ENCODE measurements around the gene KRTAP10-8. TPM values are rescaled to one million over a fixed set of nuclear protein-coding genes. Genes with fewer than 3 reads are reported as not detected.

KRTAP10-8 gene
- polyA plus RNA-seq, 1 experiment = not detected

DNA sequence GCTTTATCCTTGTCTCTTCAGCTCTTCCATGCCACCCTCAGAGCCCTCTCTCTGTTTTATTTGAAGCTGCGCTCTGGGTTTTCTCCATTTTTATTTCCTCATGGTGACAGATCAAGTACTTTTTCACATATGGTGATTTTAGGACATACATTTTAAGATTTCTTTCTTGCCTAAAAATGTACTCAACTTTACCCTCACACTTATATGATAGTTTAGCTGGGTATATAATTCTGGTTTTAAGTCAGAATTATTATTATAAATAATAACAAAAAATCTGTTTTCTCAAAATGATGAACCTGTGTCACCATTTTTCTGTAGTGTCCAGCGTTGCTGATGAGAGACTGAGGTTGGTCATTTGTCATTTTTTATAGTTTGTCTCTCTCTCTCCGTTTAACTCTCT is 30.7 kb upstream of the KRTAP10-8 start:
- POLR2A ChIA-PET = no interaction called here
- no peaks in the 10 kb centered on the region for H3K36me3 ChIP-seq (ENCODE audit: control insufficient read depth, insufficient read depth, low read length)
- no peak overlapping the region for H3K4me3 ChIP-seq (ENCODE audit: low read depth, low read length)
- H3K27me3 ChIP-seq (ENCODE audit: control insufficient read depth, insufficient read depth, low read length) = no peaks in the 10 kb centered on the region
- no peak for TF ChIP-seq CTCF (IDR thresholded peaks at IDR 0.05; ENCODE audit: insufficient read depth, low read depth, low read length)
- CTCF ChIA-PET = no interaction called here
- no peak for DNase-seq (ENCODE audit: low read depth)

- POLR2A ChIA-PET = no interaction called here
- TF ChIP-seq CTCF (IDR thresholded peaks at IDR 0.05; ENCODE audit: insufficient read depth, low read depth, low read length) = no peak
- CTCF ChIA-PET = no interaction called here
- no peak overlapping the region for H3K4me3 ChIP-seq (ENCODE audit: low read depth, low read length)
- no peaks in the 10 kb centered on the region for H3K27me3 ChIP-seq (ENCODE audit: control insufficient read depth, insufficient read depth, low read length)
- H3K36me3 ChIP-seq (ENCODE audit: control insufficient read depth, insufficient read depth, low read length) = no peaks in the 10 kb centered on the region
- DNase-seq (ENCODE audit: low read depth) = no peak
Measured at GRCh38 chr21:44582055-44582454, 29.8 kb upstream of the KRTAP10-8 start.

DNA sequence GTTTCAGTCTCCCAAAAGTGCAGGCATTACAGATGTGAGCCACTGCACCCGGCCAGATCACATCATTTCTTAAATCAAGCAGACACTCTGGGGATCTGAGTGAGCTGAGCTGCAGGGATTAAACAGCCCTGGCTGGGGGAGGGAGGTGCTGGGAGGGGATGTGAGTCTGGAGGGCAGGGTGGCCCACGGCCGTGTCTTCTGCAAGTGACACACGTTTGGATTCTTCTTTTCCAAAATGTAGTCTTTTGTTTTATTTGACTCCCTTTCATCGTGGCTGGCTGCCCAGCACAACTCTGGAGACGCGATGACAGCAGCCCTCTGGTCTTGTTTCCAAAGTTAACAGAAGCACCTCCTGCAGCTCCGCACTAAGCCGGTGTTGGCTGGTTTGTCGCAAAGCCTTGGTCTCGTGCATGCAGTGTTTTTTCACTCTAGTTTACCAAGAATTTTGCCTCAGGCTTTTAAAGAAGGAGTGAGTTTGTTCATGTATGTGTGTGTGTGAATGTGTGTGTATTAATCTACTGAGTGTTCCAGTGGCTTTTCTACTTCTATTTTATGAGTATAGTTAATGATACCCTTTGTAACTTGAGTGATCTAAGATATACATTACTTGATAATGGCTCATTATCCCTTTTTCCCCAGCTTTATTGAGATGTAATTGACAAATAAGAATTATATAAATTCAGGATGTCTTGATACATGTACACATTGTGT is 28.6 kb upstream of the KRTAP10-8 start:
- POLR2A ChIA-PET = no interaction called here
- TF ChIP-seq CTCF (IDR thresholded peaks at IDR 0.05; ENCODE audit: insufficient read depth, low read depth, low read length) = no peak
- CTCF ChIA-PET = no interaction called here
- no peak overlapping the region for H3K4me3 ChIP-seq (ENCODE audit: low read depth, low read length)
- H3K36me3 ChIP-seq (ENCODE audit: control insufficient read depth, insufficient read depth, low read length) = no peaks in the 10 kb centered on the region
- no peaks in the 10 kb centered on the region for H3K27me3 ChIP-seq (ENCODE audit: control insufficient read depth, insufficient read depth, low read length)
- no peak for DNase-seq (ENCODE audit: low read depth)

- ChIA-PET CTCF (no interaction called here), POLR2A (no interaction called here)
- no peak for TF ChIP-seq CTCF (IDR thresholded peaks at IDR 0.05; ENCODE audit: insufficient read depth, low read depth, low read length)
- Histone ChIP-seq H3K36me3 (ENCODE audit: control insufficient read depth, insufficient read depth, low read length) (no peaks in the 10 kb centered on the region), H3K27me3 (ENCODE audit: control insufficient read depth, insufficient read depth, low read length) (no peaks in the 10 kb centered on the region), H3K4me3 (ENCODE audit: low read depth, low read length) (no peak overlapping the region)
- DNase-seq (ENCODE audit: low read depth) = no peak
Measured at GRCh38 chr21:44583800-44584147, 28.1 kb upstream of the KRTAP10-8 start.

GRCh38 chr21:44585892-44586291 is 26.0 kb upstream of the KRTAP10-8 start:
- no peak overlapping the region for H3K4me3 ChIP-seq (ENCODE audit: low read depth, low read length)
- no peak for TF ChIP-seq CTCF (IDR thresholded peaks at IDR 0.05; ENCODE audit: insufficient read depth, low read depth, low read length)
- no peak for DNase-seq (ENCODE audit: low read depth)
- ChIA-PET CTCF (no interaction called here), POLR2A (no interaction called here)
- no peaks in the 10 kb centered on the region for H3K36me3 ChIP-seq (ENCODE audit: control insufficient read depth, insufficient read depth, low read length)
- H3K27me3 ChIP-seq (ENCODE audit: control insufficient read depth, insufficient read depth, low read length) = no peaks in the 10 kb centered on the region
